Rectal smooth muscle tissue (tissue), 1 donor: ENCODE measurements around the gene CIDEB.

Experiments used
- H3K27ac ChIP-seq: one replicate; pipeline ENCODE4 v1.7.0; 2013; ENCODE audit warnings: low read depth, low read length, inconsistent platforms
- H3K27me3 ChIP-seq: one replicate; pipeline ENCODE4 v1.7.0; 2013; ENCODE audit warnings: low read length; ENCODE audit not compliant: control insufficient read depth, insufficient read depth
- H3K36me3 ChIP-seq: one replicate; pipeline ENCODE4 v1.7.0; 2013; ENCODE audit warnings: low read length; ENCODE audit not compliant: control insufficient read depth, insufficient read depth
- H3K4me1 ChIP-seq: one replicate; pipeline ENCODE4 v1.7.0; 2013; ENCODE audit warnings: low read length; ENCODE audit not compliant: control insufficient read depth, insufficient read depth
- H3K4me3 ChIP-seq: one replicate; pipeline ENCODE4 v1.7.0; 2013; ENCODE audit warnings: low read length
- H3K9ac ChIP-seq: one replicate; pipeline ENCODE4 v1.7.0; 2013; ENCODE audit warnings: low read length

Gene CIDEB

GRCh38 chr14:24304019-24304387 lies 3.8 kb downstream of the CIDEB start:
- Histone ChIP-seq H3K27ac (no peak overlapping the region), H3K4me1 (peaks cover 10% of the 10 kb centered on the region), H3K4me3 (no peak overlapping the region), H3K27me3 (no peaks in the 10 kb centered on the region), H3K9ac (no peak overlapping the region), H3K36me3 (peaks cover 47% of the 10 kb centered on the region)

GRCh38 chr14:24300326-24300980 lies 7.3 kb downstream of the CIDEB start:
- Histone ChIP-seq H3K9ac (peak overlapping the region; percentile 45), H3K36me3 (peaks cover 45% of the 10 kb centered on the region), H3K27me3 (no peaks in the 10 kb centered on the region), H3K4me1 (peaks cover 13% of the 10 kb centered on the region), H3K27ac (peak overlapping the region; percentile 85), H3K4me3 (peak overlapping the region; percentile 98)

- Histone ChIP-seq H3K4me3 (peak within 1 kb of the TSS; percentile 98), H3K4me1 (peaks cover 13% of the 10 kb centered on the region), H3K9ac (peak within 1 kb of the TSS; percentile 93), H3K27me3 (no peaks in the 10 kb centered on the region), H3K27ac (peak within 1 kb of the TSS; percentile 85), H3K36me3 (peaks cover 37% of the 10 kb centered on the region)
These were observed 8.3 kb downstream of the CIDEB start, which contains the start of the genes DHRS1 and NOP9 for GRCh38 chr14:24299255-24300191. Gene DHRS1, minus strand, starts transcription at chr14:24299780. Its CDS starts 674 bp downstream, at chr14:24299106. Gene NOP9, plus strand, starts transcription at chr14:24299850. Its CDS starts 105 bp downstream, at chr14:24299955.

- peaks cover 31% of the 10 kb centered on the region for H3K36me3 ChIP-seq
- no peaks in the 10 kb centered on the region for H3K27me3 ChIP-seq
- H3K4me1 ChIP-seq, result peaks cover 13% of the 10 kb centered on the region
- H3K27ac ChIP-seq, result peak overlapping the region; percentile 85
- peak overlapping the region; percentile 93 for H3K9ac ChIP-seq
- peak overlapping the region; percentile 98 for H3K4me3 ChIP-seq
These were observed 8.9 kb downstream of the CIDEB start for GRCh38 chr14:24298892-24299254.

- Histone ChIP-seq H3K36me3 (peaks cover 24% of the 10 kb centered on the region), H3K27me3 (no peaks in the 10 kb centered on the region), H3K9ac (no peak overlapping the region), H3K4me3 (peak overlapping the region; percentile 21), H3K27ac (no peak overlapping the region), H3K4me1 (peaks cover 13% of the 10 kb centered on the region)
These were observed 10.4 kb downstream of the CIDEB start for GRCh38 chr14:24297190-24297964.

- peaks cover 13% of the 10 kb centered on the region for H3K4me1 ChIP-seq
- no peaks in the 10 kb centered on the region for H3K27me3 ChIP-seq
- no peak overlapping the region for H3K27ac ChIP-seq
- H3K36me3 ChIP-seq, result peaks cover 26% of the 10 kb centered on the region
- no peak overlapping the region for H3K4me3 ChIP-seq
- H3K9ac ChIP-seq, result no peak overlapping the region
These were observed 11.2 kb downstream of the CIDEB start for GRCh38 chr14:24296341-24297157.

GRCh38 chr14:24293525-24293924 lies 14.3 kb downstream of the CIDEB start:
- Histone ChIP-seq H3K27ac (no peak overlapping the region), H3K27me3 (no peaks in the 10 kb centered on the region), H3K36me3 (peaks cover 47% of the 10 kb centered on the region)

GRCh38 chr14:24292118-24292807 lies 15.5 kb downstream of the CIDEB start:
- Histone ChIP-seq H3K27me3 (no peaks in the 10 kb centered on the region), H3K36me3 (peaks cover 47% of the 10 kb centered on the region), H3K9ac (no peak overlapping the region)

More at GRCh38 chr14:24293525-24293924, 14.3 kb downstream of the CIDEB start:
- Histone ChIP-seq H3K4me3 (no peak overlapping the region), H3K4me1 (no peaks in the 10 kb centered on the region), H3K9ac (no peak overlapping the region)

GRCh38 chr14:24291446-24292117 lies 16.2 kb downstream of the CIDEB start:
- no peak overlapping the region for H3K4me3 ChIP-seq
- H3K4me1 ChIP-seq, result no peaks in the 10 kb centered on the region
- no peak overlapping the region for H3K9ac ChIP-seq
- H3K27me3 ChIP-seq, result no peaks in the 10 kb centered on the region
- H3K27ac ChIP-seq, result no peak overlapping the region
- H3K36me3 ChIP-seq, result peaks cover 47% of the 10 kb centered on the region

More at GRCh38 chr14:24292118-24292807, 15.5 kb downstream of the CIDEB start:
- H3K4me1 ChIP-seq, result no peaks in the 10 kb centered on the region
- H3K4me3 ChIP-seq, result no peak overlapping the region
- H3K27ac ChIP-seq, result no peak overlapping the region

- no peak overlapping the region for H3K4me3 ChIP-seq
- no peaks in the 10 kb centered on the region for H3K4me1 ChIP-seq
- H3K36me3 ChIP-seq, result peaks cover 38% of the 10 kb centered on the region
- H3K27me3 ChIP-seq, result no peaks in the 10 kb centered on the region
- no peak overlapping the region for H3K27ac ChIP-seq
- H3K9ac ChIP-seq, result no peak overlapping the region
These were observed 17.0 kb downstream of the CIDEB start for GRCh38 chr14:24290746-24291145.
